HG03060 (cell line): Measurements from ENCODE around the gene ARHGAP40.

Source experiments
- ATAC-seq: cut with Tn5 transposase; IDR thresholded peaks from one replicate; pipeline ENCODE4 v1.9.1; 2021; ENCODE audit warnings: low read depth, moderate number of reproducible peaks; ENCODE audit not compliant: unreplicated experiment

ARHGAP40 gene

GRCh38 chr20:38601216-38602184 lies at the start of gene ARHGAP40:
ARHGAP40 (plus strand) TSS chr20:38601809.
- no peak for ATAC-seq

DNA sequence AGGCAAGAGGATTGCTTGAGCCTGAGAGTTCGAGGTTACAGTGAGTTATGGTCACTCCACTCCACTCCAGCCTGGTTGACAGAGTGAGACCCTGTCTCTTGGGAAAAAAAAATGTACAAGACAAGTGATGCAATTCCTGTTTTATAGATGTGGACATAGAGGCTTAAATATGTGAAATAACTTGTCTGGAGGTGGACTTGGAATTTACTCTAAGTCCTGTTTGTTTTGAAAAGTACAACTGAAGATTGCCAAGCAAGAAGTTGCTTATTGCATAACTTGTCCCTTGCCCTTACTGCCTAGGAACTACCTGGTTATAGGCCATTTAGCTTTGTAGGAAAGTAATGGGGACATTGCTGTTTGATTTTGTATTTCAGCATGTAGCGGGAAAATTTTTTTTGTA lies 46.6 kb upstream of the ARHGAP40 start:
- ATAC-seq, result no peak

GRCh38 chr20:38555395-38555794 lies 46.2 kb upstream of the ARHGAP40 start:
- no peak for ATAC-seq

GRCh38 chr20:38557174-38557573 lies 44.4 kb upstream of the ARHGAP40 start:
- no peak for ATAC-seq

DNA sequence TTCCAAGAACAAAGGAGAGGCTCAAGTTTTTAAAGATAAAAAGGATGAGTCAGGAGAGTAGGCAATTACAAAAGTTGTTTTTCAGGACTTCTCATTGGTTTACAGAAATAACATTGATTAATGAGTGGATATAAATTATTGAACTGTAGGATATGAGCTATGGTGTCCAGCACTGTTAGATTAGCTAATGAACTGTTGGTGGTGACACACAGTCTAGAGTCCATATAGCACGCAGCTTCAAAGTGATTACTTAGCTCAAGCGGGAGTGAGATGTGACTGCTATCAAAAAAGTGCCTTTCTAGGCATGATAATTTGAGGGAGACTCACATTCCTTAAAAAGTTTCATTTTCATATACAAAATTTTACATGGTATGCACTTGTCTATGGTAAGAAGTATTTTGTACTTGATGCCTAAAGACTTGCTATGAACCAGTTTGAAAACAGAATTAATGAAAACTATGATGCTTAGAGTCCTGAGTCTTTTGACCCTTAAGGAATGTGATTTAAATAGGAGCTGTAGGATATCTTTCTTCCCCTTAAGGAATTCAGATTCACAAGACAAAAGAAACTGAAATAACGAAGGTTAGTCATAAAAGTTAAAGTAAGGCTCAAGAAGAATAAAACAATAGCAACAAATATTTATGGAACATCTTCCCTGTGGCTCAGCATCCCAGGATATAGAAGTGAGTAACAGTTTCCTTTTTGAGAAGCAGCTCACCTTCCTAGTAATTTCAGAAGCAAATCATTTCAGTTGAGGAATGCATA lies 42.8 kb upstream of the ARHGAP40 start:
- no peak for ATAC-seq

GRCh38 chr20:38559764-38560163 lies 41.8 kb upstream of the ARHGAP40 start:
- ATAC-seq, result no peak

- no peak for ATAC-seq
Observed at GRCh38 chr20:38563802-38564431, 37.7 kb upstream of the ARHGAP40 start.

GRCh38 chr20:38564680-38565079 lies 36.9 kb upstream of the ARHGAP40 start:
- ATAC-seq, result no peak

- ATAC-seq, result no peak
Observed at GRCh38 chr20:38566036-38566598, 35.5 kb upstream of the ARHGAP40 start.

DNA sequence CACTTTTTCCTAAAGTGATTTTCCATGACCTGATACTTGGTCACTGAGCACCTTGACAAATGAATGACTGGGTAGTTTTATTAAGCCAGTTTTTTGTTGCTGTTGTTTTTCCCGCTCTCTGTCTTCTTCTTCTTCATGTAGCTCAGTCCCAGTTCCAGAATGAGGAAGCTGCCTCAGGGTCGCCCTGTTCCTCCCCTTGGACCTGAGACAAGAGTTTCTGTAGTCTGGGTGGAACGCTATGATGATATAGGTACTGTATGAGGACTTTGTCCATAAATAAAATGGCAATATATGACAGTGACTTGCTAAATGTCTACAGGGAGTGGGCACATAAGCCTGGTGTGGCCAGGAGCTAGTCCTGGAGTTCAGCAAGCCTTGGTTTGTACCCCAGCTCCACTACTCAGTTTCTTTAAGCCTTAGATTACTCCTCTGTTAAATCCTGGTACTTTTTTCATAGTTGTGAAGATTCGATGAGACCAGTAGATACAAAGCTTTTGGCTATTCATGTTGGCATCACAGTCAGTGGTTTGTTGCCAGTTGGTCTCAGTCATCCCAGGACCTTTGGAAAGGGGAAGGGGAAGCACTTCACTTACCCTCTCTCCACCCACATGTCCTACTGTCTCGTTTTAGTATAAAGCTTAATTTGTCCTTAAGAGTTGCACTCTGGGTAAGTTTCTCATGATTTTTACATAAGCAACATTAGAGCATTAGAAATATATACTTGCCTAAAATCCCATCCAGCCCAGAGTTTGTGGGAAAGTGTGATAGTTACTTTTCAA lies 31.7 kb upstream of the ARHGAP40 start:
- no peak for ATAC-seq

DNA sequence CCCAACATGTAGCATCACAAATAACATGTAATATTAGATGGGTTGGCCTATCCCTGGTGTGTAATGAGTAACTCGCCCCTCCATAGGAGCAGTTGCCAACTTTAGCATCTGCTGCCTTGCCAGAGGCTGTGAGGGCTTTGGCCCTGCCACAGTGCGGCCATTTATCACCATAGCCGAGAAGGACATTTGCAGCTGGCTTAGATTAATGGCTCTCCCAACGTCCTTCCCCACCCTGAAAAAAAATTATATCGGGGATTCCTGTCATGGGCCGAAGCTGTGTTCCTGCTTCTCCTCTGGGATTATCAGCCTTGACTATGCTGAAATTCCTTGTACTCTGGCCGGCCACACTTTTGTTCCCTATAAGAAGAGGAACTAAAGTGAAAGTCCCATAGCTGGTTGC lies 28.2 kb upstream of the ARHGAP40 start:
- ATAC-seq, result no peak

DNA sequence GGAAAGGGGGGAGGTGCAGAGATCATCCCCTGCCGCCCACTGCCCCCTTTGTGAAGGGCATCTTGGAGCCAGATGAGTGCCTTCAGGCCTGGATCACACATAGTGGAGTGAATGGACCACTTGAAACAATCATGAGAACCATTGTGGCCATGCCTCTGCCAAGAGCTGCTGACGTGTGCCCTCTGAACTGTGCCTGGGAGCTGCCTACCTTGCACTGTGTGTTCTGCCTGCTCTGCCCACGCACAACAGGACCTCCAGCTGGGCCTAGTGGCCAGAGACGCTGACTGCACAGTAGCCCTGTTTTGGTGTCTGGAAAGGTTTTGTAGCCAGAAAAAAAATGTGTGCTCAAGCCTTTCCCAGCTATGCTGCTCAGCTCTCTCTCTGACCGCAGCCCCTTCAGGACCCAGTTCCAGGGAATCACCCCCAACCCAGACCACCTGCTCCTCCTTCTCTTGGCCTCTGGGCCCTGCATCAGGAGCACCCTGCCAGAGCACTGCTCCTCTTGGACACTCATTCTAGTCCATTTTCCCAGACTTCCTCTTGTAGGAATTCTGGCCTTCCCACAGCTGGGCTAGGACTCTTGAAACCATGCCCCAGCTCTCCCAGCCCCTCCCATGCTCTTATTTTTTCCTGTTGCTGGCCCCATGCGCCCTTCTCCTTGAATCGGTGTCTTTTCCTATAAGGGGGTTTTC lies 22.2 kb upstream of the ARHGAP40 start:
- ATAC-seq, result no peak

DNA sequence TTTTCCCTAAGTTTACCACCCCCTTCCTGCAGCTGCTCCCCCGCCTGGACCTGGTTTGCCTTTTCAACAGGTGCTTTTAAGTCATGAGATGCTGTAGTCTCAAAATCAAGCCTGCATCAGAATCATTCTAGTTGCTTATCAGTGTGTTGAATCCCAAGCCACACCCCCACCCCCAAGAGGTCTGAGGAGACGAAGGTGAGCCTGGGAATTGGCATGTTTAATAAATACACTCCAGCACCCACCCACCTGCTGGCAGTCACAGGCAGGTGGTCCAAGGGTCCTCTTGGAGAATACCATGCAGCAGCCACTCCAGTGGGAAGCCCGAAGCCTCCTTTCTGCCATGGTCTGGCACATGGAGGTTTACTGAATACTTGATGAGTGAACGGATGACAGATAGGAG lies 21.7 kb upstream of the ARHGAP40 start:
- ATAC-seq, result no peak

GRCh38 chr20:38581013-38581412 lies 20.6 kb upstream of the ARHGAP40 start, which contains the start of gene ADIG:
ADIG (plus strand) TSS chr20:38581197; CDS start chr20:38581251, 54 bp downstream.
- ATAC-seq, result no peak

GRCh38 chr20:38581830-38582358 lies 19.7 kb upstream of the ARHGAP40 start:
- no peak for ATAC-seq

- no peak for ATAC-seq
Observed at GRCh38 chr20:38583306-38583705, 18.3 kb upstream of the ARHGAP40 start.

- ATAC-seq, result no peak
Observed at GRCh38 chr20:38584099-38584763, 17.4 kb upstream of the ARHGAP40 start.

DNA sequence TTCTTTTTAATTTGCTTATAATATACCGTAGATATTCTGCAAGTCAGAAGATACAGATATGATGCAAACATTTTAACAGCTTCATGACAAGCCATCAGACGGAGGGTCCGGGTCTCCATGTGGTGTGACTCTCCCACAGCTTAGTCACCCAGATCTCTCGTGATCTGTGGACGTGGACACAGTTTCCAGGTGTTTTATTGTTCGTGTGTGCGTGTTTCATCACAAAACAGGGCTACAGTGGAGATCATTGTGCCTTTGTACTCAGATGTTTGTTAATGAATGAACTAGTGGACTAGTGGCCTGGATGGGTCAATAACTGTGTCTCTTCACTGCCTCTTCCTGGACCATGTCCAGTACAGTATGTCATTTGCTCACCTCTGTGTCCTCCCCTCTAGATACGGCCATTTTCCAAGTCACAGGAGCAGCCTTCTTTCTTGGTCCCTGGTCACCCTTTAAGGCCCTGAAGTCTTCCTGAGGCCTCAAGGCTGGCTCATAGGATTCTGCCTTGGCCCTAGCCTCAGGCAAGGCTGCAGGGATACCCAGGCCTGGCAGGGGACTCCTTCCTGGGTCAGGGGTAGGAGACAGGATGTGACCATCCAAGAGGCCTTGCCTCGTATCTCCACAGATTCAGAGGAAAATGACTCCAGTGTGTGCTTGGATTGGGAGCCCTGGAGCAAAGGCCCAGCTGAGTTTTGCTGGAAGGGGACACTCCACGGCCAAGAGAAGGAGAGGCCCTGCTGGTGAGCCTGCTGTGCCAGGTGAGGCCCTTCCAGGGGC lies 16.0 kb upstream of the ARHGAP40 start:
- ATAC-seq, result no peak
